ENCODE results near the gene MYF6. TPM values are rescaled to one million over a fixed set of nuclear protein-coding genes. Genes with fewer than 3 reads are reported as not detected.

The MYF6 gene
- total RNA-seq, 2 experiments from 2014 or later: not detected

DNA sequence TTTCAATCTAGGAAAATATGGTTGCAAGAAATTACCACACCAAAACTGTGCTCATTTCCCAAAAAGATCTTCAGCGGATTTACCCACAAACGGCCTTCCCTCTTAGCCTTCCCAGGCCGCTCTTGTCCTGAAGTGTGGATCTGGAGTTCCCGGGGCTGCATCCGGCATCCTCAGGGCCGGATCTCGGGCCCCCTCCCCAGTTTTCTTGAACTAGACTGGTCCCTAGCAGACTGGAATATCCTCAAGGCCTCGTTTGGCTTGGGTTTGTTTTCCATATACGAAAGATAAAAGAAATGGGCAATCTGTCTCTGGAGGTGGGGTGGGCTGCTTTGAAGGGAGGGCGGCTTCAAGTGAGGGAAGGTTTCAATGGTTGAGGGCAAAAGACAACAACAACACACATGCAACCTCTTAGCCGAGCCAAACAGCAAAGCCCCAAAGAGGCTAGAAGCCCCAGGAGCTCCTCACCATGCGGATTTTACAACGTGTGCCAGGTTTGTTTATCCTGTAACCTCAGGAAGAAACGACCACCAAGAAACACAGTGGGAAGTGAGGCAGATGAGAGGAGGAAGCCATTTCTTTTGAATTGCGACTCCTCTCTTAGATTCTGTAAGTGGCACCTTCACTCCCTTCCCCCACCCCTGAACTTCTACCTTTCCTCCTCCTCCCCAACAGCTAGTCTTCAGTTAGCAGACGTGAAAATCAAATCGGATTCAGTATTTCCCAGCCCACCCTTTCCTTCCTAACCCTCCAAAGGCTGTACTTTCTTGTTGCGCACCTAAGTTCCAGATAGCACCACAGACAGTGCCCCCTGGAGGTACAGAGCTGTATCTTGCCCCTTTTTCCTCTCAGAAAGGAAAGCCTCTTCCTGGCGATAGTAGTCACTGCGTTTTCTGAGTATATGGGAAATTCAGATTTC lies 2.6 kb downstream of the MYF6 start:
- Mint-ChIP-seq H3K4me1 (ENCODE audit: low read depth) (peaks cover 3% of the 10 kb centered on the region), H3K36me3 (ENCODE audit: low read depth) (no peaks in the 10 kb centered on the region), H3K4me3 (no peak overlapping the region), H3K27me3 (ENCODE audit: low read depth) (peaks cover 38% of the 10 kb centered on the region), H3K27ac (no peak overlapping the region), H3K9me3 (ENCODE audit: insufficient read depth) (no peaks in the 10 kb centered on the region)
- ChIA-PET CTCF (no interaction called here), POLR2A (no interaction called here)
- no peak for DNase-seq
- ATAC-seq: no peak

DNA sequence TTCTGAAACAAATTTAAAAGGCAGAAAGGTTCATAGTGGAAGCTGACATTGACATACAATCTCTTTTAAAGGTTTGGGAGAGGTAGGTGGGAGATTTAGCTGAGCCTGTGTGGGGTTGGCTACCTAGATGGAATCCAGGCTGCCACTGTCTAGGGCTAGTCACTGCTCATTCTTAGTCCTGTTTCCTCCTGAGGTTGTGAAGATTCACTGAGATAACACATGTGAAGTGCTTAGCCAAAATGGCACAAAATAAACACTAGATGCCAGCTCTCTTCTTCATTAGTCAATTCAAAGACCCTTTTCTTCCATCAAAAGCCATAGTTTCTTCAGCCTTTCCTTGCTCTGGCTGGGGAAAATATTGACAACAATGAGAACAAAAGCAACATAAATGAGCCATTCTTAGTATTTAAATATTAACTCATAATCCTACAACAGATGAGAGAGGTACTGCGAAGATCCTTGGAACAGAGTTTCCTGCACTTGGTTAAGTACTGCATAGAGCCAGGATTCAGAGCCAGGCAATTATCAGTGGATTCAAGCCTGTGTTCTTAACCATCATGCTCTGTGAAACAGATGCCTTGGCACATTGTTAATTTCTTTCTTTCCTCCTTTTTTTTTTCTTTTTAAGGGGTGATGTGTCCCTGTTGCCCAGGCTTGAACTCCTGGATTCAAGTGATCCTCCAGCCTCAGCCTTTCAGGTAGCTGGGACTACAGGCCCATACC lies 3.5 kb downstream of the MYF6 start:
- CTCF ChIA-PET: no interaction called here
- DNase-seq (no peak), ATAC-seq (no peak)
- H3K4me3 Mint-ChIP-seq: no peak overlapping the region
- H3K27ac Mint-ChIP-seq: no peak overlapping the region
- peaks cover 3% of the 10 kb centered on the region for H3K4me1 Mint-ChIP-seq (ENCODE audit: low read depth)
- no peaks in the 10 kb centered on the region for H3K36me3 Mint-ChIP-seq (ENCODE audit: low read depth)
- POLR2A ChIA-PET: no interaction called here
- no peaks in the 10 kb centered on the region for H3K9me3 Mint-ChIP-seq (ENCODE audit: insufficient read depth)
- peaks cover 41% of the 10 kb centered on the region for H3K27me3 Mint-ChIP-seq (ENCODE audit: low read depth)

DNA sequence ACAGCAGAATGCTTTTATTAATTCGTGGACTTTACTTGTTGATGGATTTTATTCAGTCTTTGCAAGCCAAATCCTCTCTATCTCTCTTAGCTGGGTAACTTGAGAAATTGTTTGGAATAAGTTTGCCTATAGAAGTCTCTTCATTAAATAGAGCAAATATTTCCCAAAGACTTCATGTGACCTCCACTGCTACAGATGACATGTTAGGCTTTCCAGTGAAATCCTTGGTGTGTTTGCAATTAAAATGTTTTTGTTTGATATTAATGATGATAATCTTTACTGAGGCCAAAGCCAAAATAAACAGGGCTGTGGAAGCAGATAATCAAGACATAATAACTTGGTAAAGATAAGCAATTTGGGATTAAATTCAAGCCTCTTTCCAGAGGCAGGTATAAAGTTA lies 4.4 kb downstream of the MYF6 start:
- Mint-ChIP-seq H3K27me3 (ENCODE audit: low read depth) (peaks cover 48% of the 10 kb centered on the region), H3K4me1 (ENCODE audit: low read depth) (peaks cover 3% of the 10 kb centered on the region), H3K4me3 (no peak overlapping the region), H3K9me3 (ENCODE audit: insufficient read depth) (no peaks in the 10 kb centered on the region), H3K27ac (no peak overlapping the region), H3K36me3 (ENCODE audit: low read depth) (no peaks in the 10 kb centered on the region)
- ChIA-PET POLR2A (no interaction called here), CTCF (no interaction called here)
- DNase-seq: no peak
- no peak for ATAC-seq

DNA sequence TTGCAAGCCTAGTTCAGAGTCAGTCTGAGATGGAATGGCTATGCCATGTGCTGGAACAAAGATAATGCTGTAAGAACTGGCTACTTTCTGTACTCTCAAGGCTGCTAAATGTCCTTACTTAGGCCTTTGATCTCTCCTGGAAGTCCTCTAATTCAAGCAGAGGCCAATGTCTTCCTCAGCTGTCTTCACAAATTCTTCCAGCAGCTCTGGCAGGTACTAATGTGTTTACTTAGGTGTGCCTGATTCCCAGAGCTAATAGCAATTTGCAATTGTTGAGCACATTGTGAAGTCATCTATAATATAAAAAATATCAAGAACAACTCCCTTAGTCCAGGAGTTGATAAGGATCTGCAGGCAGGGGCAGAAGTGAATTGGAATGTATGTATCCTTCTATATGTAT lies 5.4 kb downstream of the MYF6 start:
- Mint-ChIP-seq H3K36me3 (ENCODE audit: low read depth) (no peaks in the 10 kb centered on the region), H3K27me3 (ENCODE audit: low read depth) (peaks cover 41% of the 10 kb centered on the region), H3K9me3 (ENCODE audit: insufficient read depth) (no peaks in the 10 kb centered on the region), H3K4me3 (no peak overlapping the region), H3K4me1 (ENCODE audit: low read depth) (peaks cover 3% of the 10 kb centered on the region), H3K27ac (no peak overlapping the region)
- DNase-seq: no peak
- ATAC-seq: no peak
- ChIA-PET POLR2A (no interaction called here), CTCF (no interaction called here)

DNA sequence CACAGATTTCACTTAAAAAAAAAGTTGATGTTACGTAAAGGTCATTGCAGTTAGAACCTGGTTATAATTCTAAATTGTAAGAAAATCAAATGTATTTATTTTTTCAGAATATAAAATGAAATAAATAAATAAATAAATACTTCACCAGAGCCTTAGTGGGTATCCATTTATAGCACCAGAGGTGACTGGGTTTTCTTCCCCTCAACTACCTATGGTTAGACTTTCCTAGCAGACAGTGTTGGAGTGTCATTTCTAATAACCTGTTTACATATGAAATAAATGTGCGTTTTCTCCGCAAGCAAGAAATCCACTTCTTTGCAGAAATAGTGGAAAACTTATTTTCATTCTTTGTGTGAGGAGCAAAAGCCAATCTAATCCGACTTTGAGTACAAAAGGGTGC lies 6.0 kb downstream of the MYF6 start:
- Mint-ChIP-seq H3K27me3 (ENCODE audit: low read depth) (peaks cover 39% of the 10 kb centered on the region), H3K27ac (no peak overlapping the region), H3K4me1 (ENCODE audit: low read depth) (peaks cover 3% of the 10 kb centered on the region), H3K4me3 (no peak overlapping the region), H3K36me3 (ENCODE audit: low read depth) (no peaks in the 10 kb centered on the region), H3K9me3 (ENCODE audit: insufficient read depth) (no peaks in the 10 kb centered on the region)
- ChIA-PET CTCF (no interaction called here), POLR2A (no interaction called here)
- ATAC-seq: no peak
- no peak for DNase-seq

DNA sequence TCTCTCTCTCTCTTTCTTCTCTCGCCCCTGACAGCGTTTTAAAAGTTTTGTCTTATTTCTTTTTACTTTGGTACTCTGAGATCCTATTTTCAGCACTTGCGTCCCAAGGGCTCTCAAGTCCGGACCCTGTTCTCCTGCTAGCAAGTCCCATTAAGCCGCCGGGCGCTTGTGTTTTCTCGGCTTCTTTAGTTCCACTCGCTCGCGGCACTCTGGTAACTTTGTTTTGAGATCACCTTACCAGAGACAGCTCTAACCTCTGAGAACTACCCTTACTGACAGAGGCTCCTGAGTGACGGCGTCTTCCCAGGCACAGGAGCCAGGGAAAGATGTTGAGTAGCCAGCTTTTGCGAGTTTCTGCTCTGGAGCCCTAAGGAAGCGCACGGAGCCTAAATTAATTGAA lies 6.6 kb downstream of the MYF6 start:
- Mint-ChIP-seq H3K4me1 (ENCODE audit: low read depth) (no peaks in the 10 kb centered on the region), H3K9me3 (ENCODE audit: insufficient read depth) (no peaks in the 10 kb centered on the region), H3K4me3 (no peak overlapping the region), H3K27me3 (ENCODE audit: low read depth) (peaks cover 34% of the 10 kb centered on the region), H3K36me3 (ENCODE audit: low read depth) (no peaks in the 10 kb centered on the region), H3K27ac (no peak overlapping the region)
- POLR2A ChIA-PET: no interaction called here
- CTCF ChIA-PET: no interaction called here
- DNase-seq: no peak
- ATAC-seq: no peak

DNA sequence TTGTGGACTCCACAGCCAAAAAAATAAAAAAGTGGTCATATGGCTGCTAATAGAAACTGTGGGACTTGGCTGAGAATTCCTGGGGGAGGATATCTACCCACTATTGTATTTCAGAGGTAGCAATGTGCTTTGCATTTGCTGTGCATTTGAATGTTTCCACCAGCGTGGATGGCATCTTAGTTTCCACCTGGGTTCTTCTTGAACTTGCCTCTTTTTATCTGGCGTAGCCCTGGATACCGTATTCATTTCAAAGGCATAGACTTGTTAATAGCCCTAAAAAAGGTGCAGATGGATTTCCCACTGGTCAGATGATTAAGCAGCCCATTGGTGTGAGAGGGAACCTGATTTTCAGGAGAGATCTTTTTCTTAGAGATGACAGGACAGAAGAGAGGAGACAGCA lies 7.4 kb downstream of the MYF6 start:
- ChIA-PET CTCF (no interaction called here), POLR2A (no interaction called here)
- ATAC-seq: no peak
- no peak for DNase-seq
- Mint-ChIP-seq H3K4me1 (ENCODE audit: low read depth) (no peaks in the 10 kb centered on the region), H3K9me3 (ENCODE audit: insufficient read depth) (no peaks in the 10 kb centered on the region), H3K4me3 (no peak overlapping the region), H3K27me3 (ENCODE audit: low read depth) (peaks cover 30% of the 10 kb centered on the region), H3K27ac (no peak overlapping the region), H3K36me3 (ENCODE audit: low read depth) (no peaks in the 10 kb centered on the region)

DNA sequence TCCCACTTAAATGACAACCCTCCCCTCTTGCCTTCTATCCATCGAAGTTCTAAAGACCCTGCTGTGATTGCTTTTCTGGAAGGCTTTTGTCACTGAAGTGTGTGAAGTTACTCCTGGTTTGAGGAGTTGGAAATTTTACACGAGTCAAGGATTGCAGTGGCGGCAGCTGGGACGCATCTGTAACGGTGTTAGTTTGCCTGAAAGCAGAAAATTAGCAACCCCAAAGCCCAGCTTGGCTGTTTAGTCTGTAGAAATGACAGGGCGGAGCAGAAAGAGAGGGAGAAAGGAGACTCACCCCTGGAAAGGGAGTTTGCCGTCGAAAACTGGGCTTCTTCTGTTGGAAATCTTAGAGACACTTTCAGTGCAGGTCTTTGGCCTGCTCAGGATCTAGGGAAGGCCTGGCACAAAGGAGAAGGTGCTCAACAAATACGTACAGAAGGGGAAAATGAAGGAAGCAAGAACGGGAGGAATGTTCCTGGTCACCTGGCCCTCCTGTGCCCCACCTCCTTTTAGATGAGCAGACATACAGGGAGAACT lies 8.3 kb downstream of the MYF6 start:
- no peak overlapping the region for H3K4me3 Mint-ChIP-seq
- no peak for ATAC-seq
- no peak for DNase-seq
- no peaks in the 10 kb centered on the region for H3K9me3 Mint-ChIP-seq (ENCODE audit: insufficient read depth)
- peaks cover 26% of the 10 kb centered on the region for H3K27me3 Mint-ChIP-seq (ENCODE audit: low read depth)
- ChIA-PET CTCF (no interaction called here), POLR2A (no interaction called here)
- no peaks in the 10 kb centered on the region for H3K36me3 Mint-ChIP-seq (ENCODE audit: low read depth)
- no peaks in the 10 kb centered on the region for H3K4me1 Mint-ChIP-seq (ENCODE audit: low read depth)
- H3K27ac Mint-ChIP-seq: no peak overlapping the region

DNA sequence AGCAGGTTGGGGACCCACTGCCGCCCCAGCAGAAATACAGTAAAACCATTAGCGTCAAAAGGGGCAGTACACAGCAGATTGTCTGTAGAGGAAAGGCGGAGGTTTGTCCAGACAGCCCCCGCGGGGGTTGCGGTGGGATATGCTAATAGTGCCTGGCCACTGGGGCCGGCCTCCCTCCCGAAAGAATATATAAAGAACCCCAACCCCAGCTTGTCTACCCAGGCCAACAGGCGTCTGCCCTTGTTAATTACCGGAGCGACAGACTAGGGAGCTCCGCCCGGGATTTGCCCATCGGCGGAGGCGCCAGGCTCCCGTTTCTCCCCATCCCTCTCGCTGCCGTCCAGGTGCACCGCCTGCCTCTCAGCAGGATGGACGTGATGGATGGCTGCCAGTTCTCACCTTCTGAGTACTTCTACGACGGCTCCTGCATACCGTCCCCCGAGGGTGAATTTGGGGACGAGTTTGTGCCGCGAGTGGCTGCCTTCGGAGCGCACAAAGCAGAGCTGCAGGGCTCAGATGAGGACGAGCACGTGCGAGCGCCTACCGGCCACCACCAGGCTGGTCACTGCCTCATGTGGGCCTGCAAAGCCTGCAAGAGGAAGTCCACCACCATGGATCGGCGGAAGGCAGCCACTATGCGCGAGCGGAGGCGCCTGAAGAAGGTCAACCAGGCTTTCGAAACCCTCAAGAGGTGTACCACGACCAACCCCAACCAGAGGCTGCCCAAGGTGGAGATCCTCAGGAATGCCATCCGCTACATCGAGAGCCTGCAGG lies 9.4 kb downstream of the MYF6 start, which contains the start of gene MYF5:
Gene MYF5 (plus strand): TSS at position 217 of the 774 bp plus-strand sequence. CDS start 152 bp downstream, at position 369.
- ChIA-PET CTCF (no interaction called here), POLR2A (no interaction called here)
- ATAC-seq: no peak
- Mint-ChIP-seq H3K27me3 (ENCODE audit: low read depth) (peaks cover 26% of the 10 kb centered on the region), H3K4me1 (ENCODE audit: low read depth) (no peaks in the 10 kb centered on the region), H3K27ac (no peak within 1 kb of the TSS), H3K9me3 (ENCODE audit: insufficient read depth) (no peaks in the 10 kb centered on the region), H3K4me3 (no peak within 1 kb of the TSS), H3K36me3 (ENCODE audit: low read depth) (no peaks in the 10 kb centered on the region)
- DNase-seq: no peak

DNA sequence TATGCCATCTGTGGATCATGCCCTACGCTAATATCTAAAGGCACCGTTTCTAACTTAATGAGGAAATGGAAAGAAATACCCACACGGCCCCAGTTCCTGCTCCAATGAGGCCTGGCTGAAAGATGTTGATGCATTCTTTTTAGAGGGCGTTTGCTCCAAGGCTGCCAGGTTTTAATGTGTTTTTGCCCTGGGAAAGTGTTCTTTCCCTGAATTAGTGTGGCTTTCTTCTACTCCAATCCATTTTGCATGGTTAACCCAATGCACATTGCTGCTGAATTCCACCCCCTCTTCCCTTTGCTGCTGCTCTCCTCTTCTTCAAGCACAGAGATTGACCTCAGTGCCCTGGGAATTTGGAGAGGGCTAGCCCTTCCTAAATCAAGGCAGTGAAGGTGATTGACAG lies 10.4 kb downstream of the MYF6 start:
- H3K27ac Mint-ChIP-seq: no peak overlapping the region
- CTCF ChIA-PET: no interaction called here
- peaks cover 26% of the 10 kb centered on the region for H3K27me3 Mint-ChIP-seq (ENCODE audit: low read depth)
- ATAC-seq (no peak), DNase-seq (no peak)
- no peaks in the 10 kb centered on the region for H3K36me3 Mint-ChIP-seq (ENCODE audit: low read depth)
- H3K4me1 Mint-ChIP-seq (ENCODE audit: low read depth): no peaks in the 10 kb centered on the region
- POLR2A ChIA-PET: no interaction called here
- H3K9me3 Mint-ChIP-seq (ENCODE audit: insufficient read depth): no peaks in the 10 kb centered on the region
- no peak overlapping the region for H3K4me3 Mint-ChIP-seq

DNA sequence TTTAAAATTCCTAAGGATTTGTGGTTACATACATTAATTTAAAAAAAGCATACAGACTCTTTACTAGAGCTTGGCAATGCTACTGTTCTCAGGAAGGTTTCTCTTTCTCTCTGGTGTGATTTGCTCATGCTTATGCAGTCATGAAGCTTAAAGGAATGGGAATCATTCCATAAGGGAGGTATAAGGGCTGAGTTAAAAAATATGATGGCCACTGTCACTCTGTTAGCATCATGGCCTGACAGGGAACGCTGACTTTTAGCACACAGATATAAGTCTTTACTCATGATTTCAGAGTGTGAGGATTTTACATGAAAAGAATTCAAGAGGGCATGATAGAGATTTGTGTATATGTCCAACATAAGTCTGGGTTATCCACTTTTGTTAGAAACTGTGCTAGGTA lies 13.1 kb downstream of the MYF6 start:
- ATAC-seq (no peak), DNase-seq (no peak)
- peaks cover 10% of the 10 kb centered on the region for H3K27me3 Mint-ChIP-seq (ENCODE audit: low read depth)
- H3K9me3 Mint-ChIP-seq (ENCODE audit: insufficient read depth): no peaks in the 10 kb centered on the region
- no peak overlapping the region for H3K27ac Mint-ChIP-seq
- ChIA-PET POLR2A (no interaction called here), CTCF (no interaction called here)
- H3K4me1 Mint-ChIP-seq (ENCODE audit: low read depth): no peaks in the 10 kb centered on the region
- H3K36me3 Mint-ChIP-seq (ENCODE audit: low read depth): no peaks in the 10 kb centered on the region
- no peak overlapping the region for H3K4me3 Mint-ChIP-seq

DNA sequence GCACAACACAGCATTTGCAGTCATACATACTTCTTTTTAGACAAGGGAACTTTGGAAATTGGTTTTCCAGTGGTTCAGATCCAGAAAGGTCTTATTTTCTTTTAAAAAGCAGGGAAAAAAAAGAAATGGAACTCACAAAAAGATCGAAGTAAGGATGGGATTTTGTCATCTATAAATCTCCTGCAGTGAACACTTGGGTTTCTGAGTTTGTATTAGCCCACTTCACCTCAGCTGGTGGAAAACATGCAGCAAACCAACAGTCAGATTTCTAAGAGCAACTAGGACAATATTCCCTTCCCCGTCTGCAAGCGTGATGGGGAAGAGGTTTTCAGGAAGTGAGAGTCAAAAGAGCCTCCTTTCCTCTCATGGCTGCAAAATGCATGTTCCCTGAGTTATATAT lies 13.9 kb downstream of the MYF6 start:
- no peak overlapping the region for H3K27ac Mint-ChIP-seq
- H3K36me3 Mint-ChIP-seq (ENCODE audit: low read depth): no peaks in the 10 kb centered on the region

More for the DNA sequence above, 13.9 kb downstream of the MYF6 start:
- peaks cover 3% of the 10 kb centered on the region for H3K27me3 Mint-ChIP-seq (ENCODE audit: low read depth)
- no peaks in the 10 kb centered on the region for H3K9me3 Mint-ChIP-seq (ENCODE audit: insufficient read depth)
- CTCF ChIA-PET: no interaction called here
- ATAC-seq (no peak), DNase-seq (no peak)
- H3K4me3 Mint-ChIP-seq: no peak overlapping the region
- H3K4me1 Mint-ChIP-seq (ENCODE audit: low read depth): no peaks in the 10 kb centered on the region
- POLR2A ChIA-PET: no interaction called here

Data from activated CD8-positive, alpha-beta T cell treated with anti-CD3 and anti-CD28 coated beads, Interleukin-2, amount 10 ng/mL, durations not matched to agents 7 days and 5 days (primary cell).